Mucosa of descending colon (tissue), 3 donors: ENCODE results near the gene RXRG. TPM values are rescaled to one million over a fixed set of nuclear protein-coding genes. Genes with fewer than 3 reads are reported as not detected.

Source experiments
- ATAC-seq: fragments of 200-7000 bp; cut with Tn5 transposase; one replicate; pipeline ENCODE4 v1.9.1; 2020; ENCODE audit warnings: mild to moderate bottlenecking, moderate library complexity
- DNase-seq, 3 donors: peaks; one replicate each; pipeline ENCODE4 v3.0.0-alpha.2; 2020
- H3K36me3 ChIP-seq: fragments of 200-600 bp; one replicate; pipeline ENCODE4 v1.8.0; 2021; ENCODE audit warnings: low read depth, mild to moderate bottlenecking
- H3K4me1 ChIP-seq: fragments of 200-600 bp; one replicate; pipeline ENCODE4 v1.8.0; 2021; ENCODE audit warnings: low read depth, mild to moderate bottlenecking
- H3K4me3 ChIP-seq: fragments of 200-600 bp; one replicate; pipeline ENCODE4 v1.8.0; 2021; ENCODE audit warnings: mild to moderate bottlenecking
- H3K9me3 ChIP-seq: fragments of 200-600 bp; one replicate; pipeline ENCODE4 v1.8.0; 2021; ENCODE audit warnings: mild to moderate bottlenecking
- intact Hi-C, 2 donors: fragments of 100-400 bp; cut with DNase I in 1 of 2; cut with micrococcal nuclease in 1 of 2; formaldehyde crosslinking; loops; one replicate each; pipeline versions ENCODE4 v1.11.0 to v1.11.1; 2022; cut with DNase I, micrococcal nuclease
- total RNA-seq, 3 donors: library from RNA; stranded (reverse); fragmentation: NEBNext Ultra II Directional in 2 of 3; extraction: Animal tissue kit (Norgen Biotek cat#: 25700) in 2 of 3; gene quantifications; one replicate each; pipeline versions ENCODE4 v1.2.1 to v1.2.4, GENCODE V29; 2021 to 2023
- TF ChIP-seq, protein P1 (sequence below): fragments of 200-600 bp; IDR thresholded peaks from one replicate; pipeline ENCODE4 v1.8.0; 2022; ENCODE audit warnings: antibody characterized with exemption, mild to moderate bottlenecking
- donor health status: DM: no; HTN: no; CAD: no; lungs with moderate emphysema.
- donor health status: DM: no; HTN: no; CAD: no.
- donor health status: DM: no; HTN: yes; CAD: no.

Gene RXRG
- total RNA-seq, 3 donors from 2014 or later = 0.29 to 1.8 (median 1.1) TPM

- intact Hi-C loops = no loop called here
- no peaks in the 10 kb centered on the region for H3K9me3 ChIP-seq
- TF ChIP-seq, protein P1, sequence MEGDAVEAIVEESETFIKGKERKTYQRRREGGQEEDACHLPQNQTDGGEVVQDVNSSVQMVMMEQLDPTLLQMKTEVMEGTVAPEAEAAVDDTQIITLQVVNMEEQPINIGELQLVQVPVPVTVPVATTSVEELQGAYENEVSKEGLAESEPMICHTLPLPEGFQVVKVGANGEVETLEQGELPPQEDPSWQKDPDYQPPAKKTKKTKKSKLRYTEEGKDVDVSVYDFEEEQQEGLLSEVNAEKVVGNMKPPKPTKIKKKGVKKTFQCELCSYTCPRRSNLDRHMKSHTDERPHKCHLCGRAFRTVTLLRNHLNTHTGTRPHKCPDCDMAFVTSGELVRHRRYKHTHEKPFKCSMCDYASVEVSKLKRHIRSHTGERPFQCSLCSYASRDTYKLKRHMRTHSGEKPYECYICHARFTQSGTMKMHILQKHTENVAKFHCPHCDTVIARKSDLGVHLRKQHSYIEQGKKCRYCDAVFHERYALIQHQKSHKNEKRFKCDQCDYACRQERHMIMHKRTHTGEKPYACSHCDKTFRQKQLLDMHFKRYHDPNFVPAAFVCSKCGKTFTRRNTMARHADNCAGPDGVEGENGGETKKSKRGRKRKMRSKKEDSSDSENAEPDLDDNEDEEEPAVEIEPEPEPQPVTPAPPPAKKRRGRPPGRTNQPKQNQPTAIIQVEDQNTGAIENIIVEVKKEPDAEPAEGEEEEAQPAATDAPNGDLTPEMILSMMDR = no peak
- H3K4me1 ChIP-seq = no peaks in the 10 kb centered on the region
- no peak overlapping the region for H3K4me3 ChIP-seq
- H3K36me3 ChIP-seq = no peaks in the 10 kb centered on the region
- no peak for DNase-seq
- no peak for ATAC-seq
Measured at GRCh38 chr1:165456861-165457260, 11.9 kb upstream of the RXRG start.

GRCh38 chr1:165456114-165456513 is 11.2 kb upstream of the RXRG start:
- H3K9me3 ChIP-seq = no peaks in the 10 kb centered on the region
- TF ChIP-seq, protein P1 = no peak
- no peak overlapping the region for H3K4me3 ChIP-seq
- intact Hi-C loops = no loop called here
- ATAC-seq (no peak), DNase-seq (no peak)
- no peaks in the 10 kb centered on the region for H3K4me1 ChIP-seq
- no peaks in the 10 kb centered on the region for H3K36me3 ChIP-seq

- DNase-seq (no peak), ATAC-seq (no peak)
- TF ChIP-seq, protein P1 = no peak
- no peaks in the 10 kb centered on the region for H3K9me3 ChIP-seq
- intact Hi-C loops = no loop called here
- no peaks in the 10 kb centered on the region for H3K36me3 ChIP-seq
- no peak overlapping the region for H3K4me3 ChIP-seq
- H3K4me1 ChIP-seq = no peaks in the 10 kb centered on the region
Measured at GRCh38 chr1:165455111-165455510, 10.2 kb upstream of the RXRG start.

DNA sequence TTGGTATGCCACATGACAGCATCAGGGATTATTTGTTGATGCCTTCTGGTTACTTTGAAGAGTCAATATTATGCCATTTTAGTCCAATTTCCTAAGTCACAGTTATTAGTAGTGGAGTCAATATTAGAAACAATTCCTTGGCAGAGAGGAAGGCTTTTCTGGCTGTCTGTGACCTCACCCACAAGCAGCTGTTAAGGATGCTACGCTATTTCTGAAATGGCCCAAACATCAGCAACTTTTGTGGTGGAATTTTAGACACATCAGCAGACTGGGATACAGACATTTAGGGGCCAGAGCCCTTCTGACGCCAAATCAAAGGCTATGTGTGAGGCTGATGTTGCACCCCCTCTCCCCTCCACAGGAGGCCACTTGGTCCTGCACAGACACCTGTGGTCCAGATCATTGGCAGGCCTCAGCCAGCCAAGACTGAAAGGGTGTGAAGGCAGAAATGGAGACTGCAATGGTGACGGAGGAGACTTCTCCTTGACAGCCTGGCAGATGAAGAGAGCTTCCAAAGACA is 9.2 kb upstream of the RXRG start:
- no peak overlapping the region for H3K4me3 ChIP-seq
- TF ChIP-seq, protein P1 = no peak
- H3K9me3 ChIP-seq = no peaks in the 10 kb centered on the region
- no peak for DNase-seq
- ATAC-seq = no peak
- H3K4me1 ChIP-seq = no peaks in the 10 kb centered on the region
- no peaks in the 10 kb centered on the region for H3K36me3 ChIP-seq
- intact Hi-C loops = no loop called here

GRCh38 chr1:165452336-165453130 is 7.6 kb upstream of the RXRG start:
- intact Hi-C loops = no loop called here
- TF ChIP-seq, protein P1 = no peak
- ATAC-seq (no peak), DNase-seq (no peak)
- Histone ChIP-seq H3K36me3 (no peaks in the 10 kb centered on the region), H3K4me3 (no peak overlapping the region), H3K9me3 (no peaks in the 10 kb centered on the region), H3K4me1 (no peaks in the 10 kb centered on the region)
